K562 (cell line): ENCODE data around the gene B3GALT4. TPM values are rescaled to one million over a fixed set of nuclear protein-coding genes. Genes with fewer than 3 reads are reported as not detected.
A peak's percentile ranks its signal among the peaks of the same experiment; 100 is the strongest.

Source experiments
- FOXP4 ChIP-seq: sonication (generic); formaldehyde crosslinking; IDR thresholded peaks from 2 replicates; pipeline ENCODE4 v1.8.0; 2022; ENCODE audit warnings: mild to moderate bottlenecking, missing genetic modification reagents, borderline replicate concordance
- NCOA2 ChIP-seq, 2 experiments: fragments of 450-650 bp; IDR thresholded peaks; 2 replicates each; pipeline ENCODE4 v1.6.1; 2018; ENCODE audit warnings: mild to moderate bottlenecking in 2 of 2, moderate library complexity in 1 of 2; ENCODE audit not compliant: partially characterized antibody in 2 of 2
- TSC22D4 ChIP-seq: fragments of 450-650 bp; IDR thresholded peaks from 2 replicates; pipeline ENCODE4 v1.6.1; 2016; ENCODE audit warnings: missing genetic modification characterization, missing biosample characterization, control low read depth
- XRCC5 ChIP-seq: fragments of 200-400 bp; formaldehyde crosslinking; IDR thresholded peaks from 2 replicates; pipeline ENCODE4 v1.6.1; 2017; ENCODE audit warnings: low read depth, mild to moderate bottlenecking, low read length
- polyA plus RNA-seq, 8 experiments: library from polyadenylated mRNA; depleted of rRNA in 4 of 8; stranded (reverse) in 5 of 8; unstranded in 3 of 8; fragments of >200 nt; fragmentation: Nextera tagmentation in 2 of 8; fragmentation: Illumina TruSeq in 1 of 8; extraction: Ambion mirVana in 2 of 8; extraction: Trizol in 1 of 8; gene quantifications; 2 replicates each; pipeline versions ENCODE4 v1.2.1 to v1.2.3, GENCODE V29; 2011 to 2014; ENCODE audit warnings: inconsistent platforms in 1 of 8, missing spikeins in 1 of 8
- total RNA-seq, 7 experiments: library from RNA; depleted of rRNA in 6 of 7; stranded (reverse); fragments of >200 nt in 6 of 7; fragmentation: Illumina TruSeq in 2 of 7; extraction: Trizol in 2 of 7; gene quantifications; 2 replicates each; pipeline versions ENCODE4 v1.2.1 to v1.2.3, GENCODE V29; 2011 to 2021; ENCODE audit warnings: low replicate concordance in 1 of 7
- TF ChIP-seq, protein P1 (sequence below), 3 experiments: fragments of 200-800 bp in 1 of 3; fragments of 250-450 bp in 1 of 3; fragments of 450-650 bp in 1 of 3; sonication (Bioruptor Pico) in 1 of 3; sonication (Bioruptor generic) in 1 of 3; formaldehyde crosslinking in 1 of 3; IDR thresholded peaks; 2 replicates each; pipeline versions ENCODE4 v1.6.1 to v1.8.0; 2016 to 2022; ENCODE audit warnings: mild to moderate bottlenecking in 2 of 3, missing genetic modification characterization in 2 of 3, missing compliant biosample characterization in 1 of 3, moderate library complexity in 1 of 3

Gene B3GALT4
- total and polyA plus RNA-seq, 9 of the 15 experiments (the other 6 are each of a cell fraction or from before 2014, with no cell fraction given), result 0.11 to 1.3 (median 0.53) TPM; not detected in 1

GRCh38 chr6:33288141-33288920, 11.4 kb downstream of the B3GALT4 start (continued):
- TF ChIP-seq XRCC5 (0 out of 2 replicates have a peak, but pooled peaks have one; percentile 9), NCOA2 (IDR thresholded peaks at IDR 0.05; ENCODE audit: partially characterized antibody in 2 of 2) (no peak), TSC22D4 (tag) (no peak), FOXP4 (peak; percentile 18; the same call in 1 of the 2 replicates)
- TF ChIP-seq, protein P1, sequence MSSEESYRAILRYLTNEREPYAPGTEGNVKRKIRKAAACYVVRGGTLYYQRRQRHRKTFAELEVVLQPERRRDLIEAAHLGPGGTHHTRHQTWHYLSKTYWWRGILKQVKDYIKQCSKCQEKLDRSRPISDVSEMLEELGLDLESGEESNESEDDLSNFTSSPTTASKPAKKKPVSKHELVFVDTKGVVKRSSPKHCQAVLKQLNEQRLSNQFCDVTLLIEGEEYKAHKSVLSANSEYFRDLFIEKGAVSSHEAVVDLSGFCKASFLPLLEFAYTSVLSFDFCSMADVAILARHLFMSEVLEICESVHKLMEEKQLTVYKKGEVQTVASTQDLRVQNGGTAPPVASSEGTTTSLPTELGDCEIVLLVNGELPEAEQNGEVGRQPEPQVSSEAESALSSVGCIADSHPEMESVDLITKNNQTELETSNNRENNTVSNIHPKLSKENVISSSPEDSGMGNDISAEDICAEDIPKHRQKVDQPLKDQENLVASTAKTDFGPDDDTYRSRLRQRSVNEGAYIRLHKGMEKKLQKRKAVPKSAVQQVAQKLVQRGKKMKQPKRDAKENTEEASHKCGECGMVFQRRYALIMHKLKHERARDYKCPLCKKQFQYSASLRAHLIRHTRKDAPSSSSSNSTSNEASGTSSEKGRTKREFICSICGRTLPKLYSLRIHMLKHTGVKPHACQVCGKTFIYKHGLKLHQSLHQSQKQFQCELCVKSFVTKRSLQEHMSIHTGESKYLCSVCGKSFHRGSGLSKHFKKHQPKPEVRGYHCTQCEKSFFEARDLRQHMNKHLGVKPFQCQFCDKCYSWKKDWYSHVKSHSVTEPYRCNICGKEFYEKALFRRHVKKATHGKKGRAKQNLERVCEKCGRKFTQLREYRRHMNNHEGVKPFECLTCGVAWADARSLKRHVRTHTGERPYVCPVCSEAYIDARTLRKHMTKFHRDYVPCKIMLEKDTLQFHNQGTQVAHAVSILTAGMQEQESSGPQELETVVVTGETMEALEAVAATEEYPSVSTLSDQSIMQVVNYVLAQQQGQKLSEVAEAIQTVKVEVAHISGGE (CRISPR knock-in tag; IDR thresholded peaks at IDR 0.05), result 0 out of 6 replicates have a peak, but pooled peaks of 1 of the 3 experiments have one; percentile 29
